GM10266 (cell line): ENCODE results near the gene RSPRY1.

Experiments used
- DNase-seq: peaks from one replicate; pipeline ENCODE4 v3.0.0; 2012; ENCODE audit errors: extremely low spot score
- TF ChIP-seq, protein P1 (sequence below): IDR thresholded peaks from 2 replicates; pipeline ENCODE4 v1.5.1; 2012; ENCODE audit warnings: mild to moderate bottlenecking, low read depth; ENCODE audit not compliant: control insufficient read depth, insufficient read depth; ENCODE audit errors: missing control alignments

RSPRY1 gene

DNA sequence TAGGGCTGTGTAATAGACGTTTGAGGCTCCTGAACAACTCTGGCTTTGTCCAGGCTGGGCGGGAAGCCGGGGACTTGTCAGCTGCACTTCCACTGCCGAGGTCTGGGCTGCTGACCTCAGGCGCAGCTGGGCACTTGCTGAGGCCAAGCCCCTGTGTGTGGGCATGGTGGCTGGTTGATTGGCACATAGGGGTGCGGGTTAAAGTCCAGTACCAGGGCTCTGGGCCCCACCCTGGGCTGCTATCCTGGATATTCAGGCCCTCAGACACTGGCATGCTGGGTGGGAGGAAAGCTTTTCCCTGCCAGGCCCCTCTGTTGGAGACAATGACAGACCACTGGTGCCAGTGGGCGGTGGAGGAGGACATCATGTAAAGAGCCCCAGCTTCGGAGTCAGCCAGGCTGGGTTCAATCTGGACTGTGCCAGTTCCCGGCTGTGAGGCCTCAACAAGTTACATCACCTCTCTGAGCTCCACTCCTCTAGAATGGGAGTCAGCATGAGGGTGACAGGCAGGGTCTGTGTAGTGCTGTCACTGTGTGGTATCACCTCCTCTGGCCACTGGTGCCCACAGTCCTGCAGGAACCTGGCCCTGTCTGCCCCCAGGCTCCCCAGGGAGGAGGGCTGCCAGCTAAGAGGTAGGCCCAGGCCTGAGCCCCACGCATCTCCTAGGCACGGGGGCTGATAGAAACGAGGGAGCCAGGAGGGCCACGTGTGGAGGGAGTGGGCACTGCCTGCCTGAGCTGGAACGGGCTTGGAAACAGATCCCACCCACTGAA, 42.8 kb upstream of the RSPRY1 start:
- no peak for DNase-seq
- TF ChIP-seq, protein P1, sequence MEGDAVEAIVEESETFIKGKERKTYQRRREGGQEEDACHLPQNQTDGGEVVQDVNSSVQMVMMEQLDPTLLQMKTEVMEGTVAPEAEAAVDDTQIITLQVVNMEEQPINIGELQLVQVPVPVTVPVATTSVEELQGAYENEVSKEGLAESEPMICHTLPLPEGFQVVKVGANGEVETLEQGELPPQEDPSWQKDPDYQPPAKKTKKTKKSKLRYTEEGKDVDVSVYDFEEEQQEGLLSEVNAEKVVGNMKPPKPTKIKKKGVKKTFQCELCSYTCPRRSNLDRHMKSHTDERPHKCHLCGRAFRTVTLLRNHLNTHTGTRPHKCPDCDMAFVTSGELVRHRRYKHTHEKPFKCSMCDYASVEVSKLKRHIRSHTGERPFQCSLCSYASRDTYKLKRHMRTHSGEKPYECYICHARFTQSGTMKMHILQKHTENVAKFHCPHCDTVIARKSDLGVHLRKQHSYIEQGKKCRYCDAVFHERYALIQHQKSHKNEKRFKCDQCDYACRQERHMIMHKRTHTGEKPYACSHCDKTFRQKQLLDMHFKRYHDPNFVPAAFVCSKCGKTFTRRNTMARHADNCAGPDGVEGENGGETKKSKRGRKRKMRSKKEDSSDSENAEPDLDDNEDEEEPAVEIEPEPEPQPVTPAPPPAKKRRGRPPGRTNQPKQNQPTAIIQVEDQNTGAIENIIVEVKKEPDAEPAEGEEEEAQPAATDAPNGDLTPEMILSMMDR: no peak

GRCh38 chr16:57144027-57144426, 42.1 kb upstream of the RSPRY1 start:
- no peak for DNase-seq
- TF ChIP-seq, protein P1: no peak

- DNase-seq: no peak
- TF ChIP-seq, protein P1: no peak
Observed at GRCh38 chr16:57145046-57146021, 40.8 kb upstream of the RSPRY1 start.

- TF ChIP-seq, protein P1: no peak
- no peak for DNase-seq
Observed at GRCh38 chr16:57146040-57146647, 40.0 kb upstream of the RSPRY1 start.

DNA sequence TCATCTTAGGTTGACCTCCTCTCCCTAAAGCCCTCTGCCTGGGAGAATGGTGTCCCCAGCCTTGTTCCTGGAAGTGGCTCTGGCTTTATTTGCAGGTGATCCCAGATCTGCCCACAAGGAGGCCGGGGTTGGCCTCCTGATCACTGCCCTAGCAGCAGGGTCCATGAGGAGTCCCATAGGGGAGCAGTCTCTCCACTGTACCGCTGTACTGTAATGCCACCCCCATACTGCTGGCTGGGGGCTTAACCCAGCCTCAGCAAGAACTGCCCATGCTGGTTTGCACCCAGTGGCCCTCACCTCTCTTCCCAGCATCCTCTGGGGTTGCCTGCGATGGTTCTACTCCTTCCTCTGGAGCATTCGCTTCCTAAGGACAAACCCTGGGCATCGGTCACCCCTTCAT, 39.4 kb upstream of the RSPRY1 start:
- DNase-seq: no peak
- TF ChIP-seq, protein P1: no peak

DNA sequence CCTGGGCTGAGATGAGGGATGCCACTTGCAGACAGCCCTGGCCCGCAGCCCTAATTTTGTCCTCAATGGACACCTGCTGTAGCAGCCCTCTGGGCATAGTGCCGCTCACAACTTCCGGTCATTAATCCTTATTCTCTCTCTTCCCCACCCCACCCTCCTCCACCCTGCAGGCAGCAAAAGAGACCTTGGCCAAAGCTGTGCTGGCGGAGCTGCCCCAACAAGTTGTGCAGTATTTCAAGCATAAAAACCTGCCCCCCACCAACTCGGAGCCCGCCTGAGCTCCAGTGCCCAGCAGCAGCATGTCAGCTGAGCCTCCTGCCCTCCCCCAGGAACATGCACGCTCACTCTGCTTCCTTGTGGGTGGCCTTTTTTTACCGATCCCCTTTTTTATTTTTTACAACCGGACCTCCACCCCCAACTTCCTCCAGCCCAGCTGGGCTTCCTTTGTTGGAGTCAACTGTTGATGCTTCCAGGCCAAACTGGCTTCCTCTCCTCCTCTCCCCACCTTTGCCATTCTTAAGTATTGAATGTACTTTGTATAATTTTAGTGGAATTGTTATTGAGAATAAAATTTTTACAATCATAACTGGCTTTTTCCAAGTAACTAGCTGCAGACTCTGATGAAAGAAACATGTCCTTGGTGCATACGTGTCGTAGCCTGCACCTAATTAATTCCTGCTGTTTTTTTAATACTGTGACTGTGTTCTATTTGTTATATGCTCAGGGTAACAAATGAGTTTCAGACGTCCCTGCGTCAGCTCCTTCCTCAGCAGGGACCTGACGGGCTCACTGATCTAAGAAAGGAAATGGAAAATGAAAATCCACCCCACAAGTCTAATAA, 38.5 kb upstream of the RSPRY1 start:
- no peak for DNase-seq
- TF ChIP-seq, protein P1: no peak
